HS-5 (cell line): ENCODE results near the gene RCC2.

Source experiments
- DNase-seq: peaks from one replicate; pipeline ENCODE4 v3.0.0-alpha.2; 2012; ENCODE audit warnings: low read depth

RCC2 gene

GRCh38 chr1:17442841-17443240 is 3.4 kb upstream of the RCC2 start:
- no peak for DNase-seq

GRCh38 chr1:17441993-17442357 is 2.5 kb upstream of the RCC2 start:
- DNase-seq, result no peak

GRCh38 chr1:17441265-17441992 is 2.0 kb upstream of the RCC2 start:
- peak; percentile 35 for DNase-seq

GRCh38 chr1:17440827-17441168 is 1.3 kb upstream of the RCC2 start:
- no peak for DNase-seq

DNA sequence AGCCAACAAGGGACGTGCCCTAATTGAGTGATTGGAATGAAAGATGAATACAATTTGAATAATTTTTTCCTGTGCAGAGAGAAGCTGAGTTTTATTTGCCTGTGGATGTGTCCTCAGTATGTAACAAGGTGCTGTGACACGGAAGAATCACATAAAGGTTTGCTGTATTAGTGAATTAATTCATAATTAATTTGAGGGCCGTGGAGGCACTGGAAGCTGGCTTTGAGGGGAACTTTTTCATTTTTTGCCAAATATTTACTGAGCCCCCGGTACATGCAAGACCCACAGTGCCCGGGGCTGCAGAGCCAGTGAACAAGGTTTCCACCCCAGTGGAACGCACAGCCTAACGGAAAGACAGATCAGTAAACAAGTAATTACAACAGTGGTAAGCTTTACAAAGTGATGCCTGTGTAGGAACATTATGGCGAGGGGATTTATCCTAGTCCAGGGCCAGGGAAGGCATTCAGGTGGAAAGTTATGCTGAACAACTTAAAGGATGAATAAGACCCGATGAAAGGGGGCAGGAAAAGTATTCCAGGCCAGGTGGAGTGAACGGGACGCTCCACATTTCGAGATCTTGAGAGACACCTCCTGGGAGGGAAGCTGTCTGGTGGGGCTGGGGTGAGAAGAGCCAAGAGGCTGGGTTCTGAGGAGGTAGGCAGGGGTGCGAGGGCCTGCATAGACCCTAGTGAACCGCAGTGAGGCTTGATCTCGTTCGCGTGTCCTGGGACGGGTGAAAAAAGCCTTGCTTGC is 773 bp upstream of the RCC2 start:
- DNase-seq, result no peak

- DNase-seq, result no peak
Observed at GRCh38 chr1:17438318-17439249, 893 bp downstream of the RCC2 start.

GRCh38 chr1:17437580-17438317 is 1.7 kb downstream of the RCC2 start:
- no peak for DNase-seq

GRCh38 chr1:17437260-17437579 is 2.3 kb downstream of the RCC2 start:
- no peak for DNase-seq

DNA sequence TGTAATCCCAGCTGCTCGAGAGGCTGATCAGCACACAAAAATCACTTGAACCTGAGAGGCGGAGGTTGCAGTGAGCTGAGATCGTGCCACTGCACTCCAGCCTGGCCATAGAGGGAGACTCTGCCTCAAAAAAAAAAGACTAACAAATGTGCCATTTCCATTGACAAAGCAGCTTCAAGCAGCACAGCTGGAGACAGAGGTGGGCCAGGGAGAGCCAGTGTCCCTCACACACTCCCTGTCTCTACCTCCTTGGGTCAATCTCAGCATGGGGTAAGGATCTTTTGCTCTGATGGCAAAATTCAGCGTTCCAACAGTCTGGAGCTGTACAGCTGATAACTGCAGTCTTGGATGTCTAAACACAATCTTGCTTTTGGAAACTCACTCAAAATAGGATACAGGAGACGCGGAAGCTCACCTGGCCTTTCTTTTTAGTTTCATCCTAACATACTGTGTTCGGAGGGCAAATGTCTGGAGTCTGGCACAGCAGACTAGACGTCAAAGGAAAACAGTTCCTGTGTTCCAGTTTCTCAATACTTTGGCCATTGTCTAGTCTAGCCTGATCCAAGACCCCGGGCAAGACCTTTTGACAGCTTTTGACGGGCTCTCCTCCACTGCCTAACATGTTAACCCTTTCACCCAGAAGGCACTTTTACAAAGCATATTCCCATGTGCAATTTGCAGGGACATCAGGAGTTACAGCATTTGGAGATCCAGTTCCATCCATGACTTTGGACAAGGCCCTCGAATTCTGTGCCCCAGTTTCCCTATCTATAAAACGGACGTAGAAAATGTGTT is 2.9 kb downstream of the RCC2 start:
- no peak for DNase-seq

GRCh38 chr1:17434601-17435000 is 4.9 kb downstream of the RCC2 start:
- no peak for DNase-seq

DNA sequence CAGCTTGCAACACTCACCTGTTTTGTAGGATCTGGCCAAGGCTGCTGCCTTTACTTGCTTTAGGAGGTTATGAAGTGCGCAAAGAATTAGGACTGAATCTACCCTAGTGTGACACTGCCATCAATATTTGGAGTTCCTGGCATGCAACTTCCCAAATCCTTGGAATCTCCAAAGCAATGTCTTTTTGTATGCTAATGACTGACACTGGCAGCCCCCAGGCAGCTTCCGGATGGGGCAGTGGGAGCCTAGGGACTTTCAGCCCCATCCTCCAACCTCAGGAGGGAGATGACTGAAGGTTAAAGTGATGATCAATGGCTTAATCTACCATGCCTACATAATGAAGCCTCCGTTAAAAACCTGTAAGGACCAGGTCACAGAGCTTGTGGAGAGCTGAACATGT is 5.5 kb downstream of the RCC2 start:
- no peak for DNase-seq

DNA sequence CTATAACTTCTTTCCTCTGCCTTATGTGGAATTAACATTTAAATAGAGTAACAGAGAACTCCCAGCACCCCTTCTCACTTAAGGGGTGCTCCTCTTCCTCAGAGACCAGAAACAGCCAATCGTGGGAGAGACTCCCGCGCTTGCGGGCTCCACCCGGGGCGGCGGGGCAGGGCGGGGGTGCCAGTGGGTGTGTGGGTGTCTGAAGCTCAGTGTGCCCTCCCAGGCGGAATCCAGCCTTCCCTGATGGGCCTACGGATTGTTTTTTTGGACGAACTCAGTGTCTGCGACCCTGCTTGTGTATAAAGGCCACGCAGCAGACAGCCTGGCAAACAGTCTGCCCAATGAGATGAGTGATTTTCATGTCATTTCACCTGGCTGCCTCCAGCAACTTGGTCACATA is 6.2 kb downstream of the RCC2 start:
- no peak for DNase-seq

- DNase-seq, result no peak
Observed at GRCh38 chr1:17432412-17432811, 7.1 kb downstream of the RCC2 start.

GRCh38 chr1:17429183-17429582 is 10.3 kb downstream of the RCC2 start:
- no peak for DNase-seq

GRCh38 chr1:17427696-17428660 is 11.5 kb downstream of the RCC2 start:
- no peak for DNase-seq

GRCh38 chr1:17425806-17426600 is 13.5 kb downstream of the RCC2 start:
- DNase-seq, result no peak

GRCh38 chr1:17423781-17424245 is 15.7 kb downstream of the RCC2 start:
- DNase-seq, result no peak

DNA sequence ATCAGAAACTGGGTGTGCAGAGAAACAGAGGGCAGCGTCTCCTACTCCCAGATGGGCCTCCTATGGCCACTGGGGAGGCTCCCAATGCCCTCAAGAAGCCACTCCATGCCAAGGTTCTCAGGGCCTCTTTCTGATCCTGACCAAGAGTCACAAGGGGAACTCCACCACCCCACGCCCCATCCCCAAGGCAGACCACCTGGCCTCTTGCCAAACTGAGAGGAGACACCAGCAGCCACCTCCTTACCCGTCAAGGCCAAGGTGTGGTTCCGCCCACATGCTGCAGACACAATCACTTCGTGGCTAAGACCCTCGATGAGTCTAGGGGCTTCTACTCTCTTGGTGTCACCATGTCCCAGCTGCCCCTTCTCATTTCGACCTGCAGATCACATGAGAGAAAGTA is 17.0 kb downstream of the RCC2 start:
- DNase-seq, result no peak

DNA sequence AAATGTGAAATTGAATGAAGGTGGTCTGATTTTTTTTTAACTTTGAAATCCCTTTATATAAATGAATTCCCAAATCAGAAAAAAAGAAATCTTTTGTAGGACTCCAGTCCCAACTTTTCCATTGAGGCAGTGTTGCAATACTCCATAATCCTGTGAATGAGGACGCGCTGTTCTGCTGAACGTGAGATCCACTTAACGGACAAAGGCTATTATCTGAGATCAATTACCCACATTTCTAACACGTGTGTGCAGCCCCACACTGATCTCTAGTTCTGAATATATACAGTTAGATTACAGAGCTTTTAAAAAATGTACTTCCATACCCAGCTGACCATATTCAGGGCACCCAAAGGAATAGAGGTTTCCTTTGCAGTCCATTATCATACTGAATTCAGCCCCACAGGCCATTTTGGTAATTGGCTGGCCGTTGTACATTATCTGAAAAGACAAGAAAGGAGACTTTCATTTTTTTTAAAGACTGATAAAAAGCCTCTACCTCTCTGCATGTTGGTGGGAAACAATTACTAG is 19.0 kb downstream of the RCC2 start:
- no peak for DNase-seq
